Spleen (tissue), 11 donors: ENCODE data around the gene DUSP2. TPM values are rescaled to one million over a fixed set of nuclear protein-coding genes. Genes with fewer than 3 reads are reported as not detected.
A peak's percentile ranks its signal among the peaks of the same experiment; 100 is the strongest.

Experiments used
- DNase-seq: peaks from one replicate; pipeline ENCODE4 v3.0.0-alpha.2; 2020
- H3K27ac ChIP-seq, 8 donors: fragments of 200-600 bp; sonication (generic) in 7 of 8; 1 replicate in 4 of 8; 2 replicates in 4 of 8; pipeline versions ENCODE4 v1.5.0 to v1.8.0; 2016 to 2021; ENCODE audit warnings: inconsistent platforms in 4 of 8, mild to moderate bottlenecking in 4 of 8, moderate library complexity in 1 of 8
- H3K27me3 ChIP-seq, 7 donors: fragments of 200-600 bp; sonication (generic) in 6 of 7; replicated peaks in 1 of 7; 1 replicate in 4 of 7; 2 replicates in 3 of 7; pipeline versions ENCODE4 v1.5.0 to v1.8.0; 2016 to 2021; ENCODE audit warnings: inconsistent platforms in 3 of 7, mild to moderate bottlenecking in 1 of 7
- H3K36me3 ChIP-seq, 6 donors: fragments of 200-600 bp; sonication (generic) in 5 of 6; 1 replicate in 4 of 6; 2 replicates in 2 of 6; pipeline versions ENCODE4 v1.5.0 to v1.8.0; 2016 to 2021; ENCODE audit warnings: inconsistent platforms in 2 of 6
- H3K4me1 ChIP-seq, 6 donors: fragments of 200-600 bp; sonication (generic) in 5 of 6; 1 replicate in 3 of 6; 2 replicates in 3 of 6; pipeline versions ENCODE4 v1.5.0 to v1.8.0; 2016 to 2021; ENCODE audit warnings: inconsistent platforms in 3 of 6
- H3K4me3 ChIP-seq, 8 donors: fragments of 200-600 bp; sonication (generic) in 7 of 8; 1 replicate in 4 of 8; 2 replicates in 4 of 8; pipeline versions ENCODE4 v1.5.0 to v1.8.0; 2016 to 2021; ENCODE audit warnings: inconsistent platforms in 4 of 8, mild to moderate bottlenecking in 4 of 8, moderate library complexity in 2 of 8
- H3K9me3 ChIP-seq, 8 donors: fragments of 200-600 bp; sonication (generic) in 7 of 8; 1 replicate in 4 of 8; 2 replicates in 4 of 8; pipeline versions ENCODE4 v1.5.0 to v1.8.0; 2016 to 2021; ENCODE audit warnings: inconsistent platforms in 4 of 8
- CTCF ChIP-seq, 11 experiments: fragments of 200-600 bp in 7 of 11; fragments of 450-650 bp in 4 of 11; sonication (generic) in 4 of 11; IDR thresholded peaks in 8 of 11; conservative IDR thresholded peaks in 3 of 11; 1 replicate in 7 of 11; 2 replicates in 4 of 11; pipeline versions ENCODE4 v1.4.0 to v1.8.0; 2016 to 2021; ENCODE audit warnings: antibody characterized with exemption in 11 of 11, inconsistent platforms in 4 of 11, mild to moderate bottlenecking in 1 of 11
- POLR2A ChIP-seq, 3 donors: fragments of 450-650 bp; IDR thresholded peaks; one replicate each; pipeline ENCODE4 v1.5.1; 2017; ENCODE audit warnings: antibody characterized with exemption in 3 of 3, mild to moderate bottlenecking in 1 of 3
- POLR2AphosphoS5 ChIP-seq, 3 donors: sonication (generic); formaldehyde crosslinking; IDR thresholded peaks; one replicate each; pipeline ENCODE4 v1.5.1; 2017; ENCODE audit warnings: antibody characterized with exemption in 3 of 3
- WGBS, 5 donors: extraction: QIAGEN DNeasy Blood & Tissue Kit in 3 of 5; methylation state at CpG; one replicate each; pipeline versions ENCODE4 v1.1.5 to v1.1.7; 2013 to 2018; 5-methylcytosine and 5-hydroxymethylcytosine counted together
- intact Hi-C: fragments of 100-400 bp; cut with DNase I; formaldehyde crosslinking; loops from one replicate; pipeline ENCODE4 v1.15.0; 2023; ENCODE audit warnings: low total_unique reads
- polyA plus RNA-seq, 3 donors: library from polyadenylated mRNA; stranded (reverse); fragments of 200-250 nt; gene quantifications; one replicate each; pipeline ENCODE4 v1.2.1, GENCODE V29; 2013
- total RNA-seq, 7 donors: library from RNA; depleted of rRNA in 3 of 7; stranded (reverse); fragments of >200 nt in 3 of 7; fragmentation: NEBNext Ultra II Directional in 4 of 7; extraction: Animal tissue kit (Norgen Biotek cat#: 25700) in 4 of 7; gene quantifications; one replicate each; pipeline versions ENCODE4 v1.1.0 to v1.2.1, GENCODE V29; 2016 to 2021
- donor health status: healthy with polysubstance abuse.
- donor health status: DM: no; HTN: no; CAD: no; lungs with moderate emphysema.
- donor health status: DM: no; HTN: no; CAD: no.
- donor health status: Bipolar disorder and iron deficiency.
- donor health status: healthy.
- donor health status: DM: no; HTN: no; CAD: no.
- donor health status: DM: yes; HTN: yes; CAD: no.

The DUSP2 gene
- total and polyA plus RNA-seq, 10 donors: 24.2 to 88.0 (median 46.3) TPM

DNA sequence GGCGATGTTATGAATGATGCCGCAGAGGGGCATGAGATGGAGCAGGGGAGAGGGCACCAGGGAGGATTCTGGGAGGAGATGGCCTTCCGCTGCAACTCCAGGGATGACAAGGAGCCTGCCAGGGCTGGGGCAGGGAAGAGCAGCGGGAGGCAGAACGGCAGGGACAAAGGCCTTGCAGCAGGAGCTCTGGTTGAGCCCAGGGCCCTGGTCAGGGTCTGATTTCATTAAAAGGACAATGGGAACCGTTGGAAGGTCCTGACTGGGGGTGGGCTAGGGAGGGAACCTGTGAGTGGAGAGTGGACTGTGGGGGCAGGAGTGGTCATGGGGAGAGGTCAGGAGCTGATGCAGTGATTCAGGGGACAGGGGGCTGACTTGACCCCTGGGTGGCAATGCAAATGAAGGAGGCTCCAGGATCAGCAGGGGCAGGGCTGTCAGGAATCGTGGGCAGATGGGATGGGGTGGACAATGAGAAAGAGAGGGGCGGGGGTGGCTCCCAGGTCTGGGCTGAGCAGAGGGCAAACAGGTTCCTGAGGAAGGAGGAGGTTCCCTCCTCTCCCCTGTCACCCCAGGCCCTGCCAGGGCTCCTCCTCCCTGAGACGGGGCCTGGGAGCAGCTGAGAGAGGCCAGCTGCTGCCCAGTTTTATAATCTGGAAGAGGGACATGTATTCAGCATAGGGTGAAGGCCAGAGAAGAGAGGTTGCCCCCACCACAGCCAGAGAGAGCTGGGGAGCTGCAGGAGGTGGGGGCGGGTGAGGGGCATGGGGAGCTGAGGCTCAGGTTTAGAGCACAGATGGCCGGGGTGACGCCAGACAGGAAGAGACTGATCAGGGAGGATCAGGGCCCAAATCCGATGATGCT lies 7.3 kb upstream of the DUSP2 start:
- no peak overlapping the region for H3K4me3 ChIP-seq
- no peaks in the 10 kb centered on the region for H3K36me3 ChIP-seq
- H3K9me3 ChIP-seq: no peaks in the 10 kb centered on the region
- H3K27me3 ChIP-seq: no peaks in the 10 kb centered on the region
- intact Hi-C loops: no loop called here
- peak; percentile 74 for DNase-seq
- no peak for TF ChIP-seq CTCF (IDR thresholded peaks at IDR 0.05 in 8 of 11, conservative IDR thresholded peaks at IDR 0.05 in 3 of 11)
- TF ChIP-seq POLR2A (IDR thresholded peaks at IDR 0.05): no peak
- no peak for TF ChIP-seq POLR2AphosphoS5 (IDR thresholded peaks at IDR 0.05)
- WGBS, 5 donors: 78 to 83% (median 82%) methylated on average over 13 of the region's 13 CpGs
- H3K27ac ChIP-seq: no peak overlapping the region
- peaks cover 16 to 67% (median 43%) of the 10 kb centered on the region in 6 donors for H3K4me1 ChIP-seq

- TF ChIP-seq CTCF (IDR thresholded peaks at IDR 0.05 in 8 of 11, conservative IDR thresholded peaks at IDR 0.05 in 3 of 11) (no peak), POLR2A (IDR thresholded peaks at IDR 0.05) (no peak), POLR2AphosphoS5 (IDR thresholded peaks at IDR 0.05) (no peak)
- Histone ChIP-seq H3K9me3 (no peaks in the 10 kb centered on the region), H3K36me3 (no peaks in the 10 kb centered on the region), H3K27me3 (no peaks in the 10 kb centered on the region), H3K4me1 (peaks cover 16 to 67% (median 43%) of the 10 kb centered on the region in 6 donors), H3K27ac (peak overlapping the region in 3 of 8 donors; percentile 30 to 51 (median 48)), H3K4me3 (no peak overlapping the region)
- DNase-seq: peak; percentile 51
- intact Hi-C loops: no loop called here
- WGBS, 5 donors: 78 to 87% (median 84%) methylated on average over 9 of the region's 9 CpGs
These were observed 6.5 kb upstream of the DUSP2 start for GRCh38 chr2:96151595-96152303.

- DNase-seq: peak; percentile 71
- H3K27ac ChIP-seq: peak overlapping the region in 3 of 8 donors; percentile 30 to 51 (median 48)
- no peaks in the 10 kb centered on the region for H3K9me3 ChIP-seq
- no peak for TF ChIP-seq CTCF (IDR thresholded peaks at IDR 0.05 in 8 of 11, conservative IDR thresholded peaks at IDR 0.05 in 3 of 11)
- no peak for TF ChIP-seq POLR2A (IDR thresholded peaks at IDR 0.05)
- TF ChIP-seq POLR2AphosphoS5 (IDR thresholded peaks at IDR 0.05): no peak
- intact Hi-C loops: no loop called here
- no peaks in the 10 kb centered on the region for H3K36me3 ChIP-seq
- peaks cover 23 to 67% (median 43%) of the 10 kb centered on the region in 6 donors for H3K4me1 ChIP-seq
- H3K4me3 ChIP-seq: no peak overlapping the region
- H3K27me3 ChIP-seq: no peaks in the 10 kb centered on the region
- 87 to 93% (median 89%) methylated on average over 10 to 14 of the region's 14 CpGs for WGBS, 5 donors
These were observed 5.8 kb upstream of the DUSP2 start for GRCh38 chr2:96150791-96151594.
